SK-N-SH treated with all-trans-retinoic acid at 6 μM for 48 hours (cell line): Measurements from ENCODE around the gene ADGRD2.

ENCODE experiments used
- ATAC-seq: fragments of 200-7000 bp; cut with Tn5 transposase; 3 replicates; pipeline ENCODE4 v1.9.1; 2020; ENCODE audit warnings: mild to moderate bottlenecking, moderate library complexity
- ARNTL ChIP-seq: fragments of 450-650 bp; formaldehyde crosslinking; IDR thresholded peaks from 2 replicates; pipeline ENCODE4 v1.5.0; 2020; ENCODE audit warnings: low read depth, mild to moderate bottlenecking, moderate library complexity, borderline replicate concordance
- BACH2 ChIP-seq: fragments of 250-450 bp; sonication (Bioruptor Pico); IDR thresholded peaks from 2 replicates; pipeline ENCODE4 v1.9.0; 2021; ENCODE audit warnings: mild to moderate bottlenecking, borderline replicate concordance
- CSDC2 ChIP-seq: fragments of 250-450 bp; sonication (Bioruptor Pico); IDR thresholded peaks from 2 replicates; pipeline ENCODE4 v1.5.0; 2020; ENCODE audit warnings: mild to moderate bottlenecking, moderate library complexity
- ESRRG ChIP-seq: fragments of 250-450 bp; sonication (Bioruptor Pico); IDR thresholded peaks from 2 replicates; pipeline ENCODE4 v1.6.1; 2021; ENCODE audit warnings: mild to moderate bottlenecking
- GLIS3 ChIP-seq: fragments of 250-450 bp; sonication (Bioruptor Pico); IDR thresholded peaks from 2 replicates; pipeline ENCODE4 v1.5.0; 2020; ENCODE audit warnings: mild to moderate bottlenecking, moderate library complexity
- ISL1 ChIP-seq: fragments of 250-450 bp; sonication (Bioruptor Pico); IDR thresholded peaks from 2 replicates; pipeline ENCODE4 v2.1.2; 2022; ENCODE audit warnings: mild to moderate bottlenecking, moderate library complexity
- PPARA ChIP-seq: fragments of 250-450 bp; sonication (Bioruptor Pico); IDR thresholded peaks from 2 replicates; pipeline ENCODE4 v1.5.0; 2020; ENCODE audit warnings: mild to moderate bottlenecking, borderline replicate concordance
- RARB ChIP-seq: fragments of 250-450 bp; sonication (Bioruptor Pico); IDR thresholded peaks from 2 replicates; pipeline ENCODE4 v1.8.0; 2021; ENCODE audit warnings: mild to moderate bottlenecking, moderate library complexity
- TOX ChIP-seq: fragments of 250-450 bp; sonication (Bioruptor Pico); IDR thresholded peaks from 2 replicates; pipeline ENCODE4 v1.8.0; 2021; ENCODE audit warnings: mild to moderate bottlenecking, moderate library complexity, borderline replicate concordance
- ZC3H10 ChIP-seq: fragments of 250-450 bp; sonication (Bioruptor Pico); IDR thresholded peaks from 2 replicates; pipeline ENCODE4 v1.5.1; 2021; ENCODE audit warnings: mild to moderate bottlenecking, moderate library complexity
- ZFP30 ChIP-seq: fragments of 450-650 bp; formaldehyde crosslinking; IDR thresholded peaks from 2 replicates; pipeline ENCODE4 v1.5.0; 2022; ENCODE audit warnings: mild to moderate bottlenecking, moderate library complexity
- ZNF565 ChIP-seq: fragments of 450-650 bp; formaldehyde crosslinking; conservative IDR thresholded peaks from 2 replicates; pipeline ENCODE4 v1.5.0; 2020; ENCODE audit warnings: low read depth, mild to moderate bottlenecking, moderate library complexity
- ZNF70 ChIP-seq: fragments of 450-650 bp; formaldehyde crosslinking; IDR thresholded peaks from 2 replicates; pipeline ENCODE4 v1.5.0; 2020; ENCODE audit warnings: mild to moderate bottlenecking, moderate library complexity
- TF ChIP-seq, protein P1 (sequence below): fragments of 250-450 bp; sonication (Bioruptor Pico); IDR thresholded peaks from 2 replicates; pipeline ENCODE4 v1.8.0; 2020; ENCODE audit warnings: mild to moderate bottlenecking, moderate library complexity, borderline replicate concordance
- TF ChIP-seq, protein P2 (sequence below): fragments of 250-450 bp; sonication (Bioruptor Pico); IDR thresholded peaks from 2 replicates; pipeline ENCODE4 v1.5.0; 2020; ENCODE audit warnings: mild to moderate bottlenecking, moderate library complexity
- TF ChIP-seq, protein P3 (sequence below): fragments of 250-450 bp; sonication (Bioruptor Pico); IDR thresholded peaks from 2 replicates; pipeline ENCODE4 v1.5.1; 2020; ENCODE audit warnings: low read depth, mild to moderate bottlenecking, moderate library complexity
- TF ChIP-seq, protein P4 (sequence below): fragments of 250-450 bp; sonication (Bioruptor Pico); IDR thresholded peaks from 2 replicates; pipeline ENCODE4 v1.5.1; 2021; ENCODE audit warnings: mild to moderate bottlenecking, moderate library complexity
- TF ChIP-seq, protein P5 (sequence below): fragments of 250-450 bp; sonication (Bioruptor Pico); IDR thresholded peaks from 2 replicates; pipeline ENCODE4 v1.8.0; 2021; ENCODE audit warnings: low read depth, mild to moderate bottlenecking, moderate library complexity, borderline replicate concordance

The ADGRD2 gene

DNA sequence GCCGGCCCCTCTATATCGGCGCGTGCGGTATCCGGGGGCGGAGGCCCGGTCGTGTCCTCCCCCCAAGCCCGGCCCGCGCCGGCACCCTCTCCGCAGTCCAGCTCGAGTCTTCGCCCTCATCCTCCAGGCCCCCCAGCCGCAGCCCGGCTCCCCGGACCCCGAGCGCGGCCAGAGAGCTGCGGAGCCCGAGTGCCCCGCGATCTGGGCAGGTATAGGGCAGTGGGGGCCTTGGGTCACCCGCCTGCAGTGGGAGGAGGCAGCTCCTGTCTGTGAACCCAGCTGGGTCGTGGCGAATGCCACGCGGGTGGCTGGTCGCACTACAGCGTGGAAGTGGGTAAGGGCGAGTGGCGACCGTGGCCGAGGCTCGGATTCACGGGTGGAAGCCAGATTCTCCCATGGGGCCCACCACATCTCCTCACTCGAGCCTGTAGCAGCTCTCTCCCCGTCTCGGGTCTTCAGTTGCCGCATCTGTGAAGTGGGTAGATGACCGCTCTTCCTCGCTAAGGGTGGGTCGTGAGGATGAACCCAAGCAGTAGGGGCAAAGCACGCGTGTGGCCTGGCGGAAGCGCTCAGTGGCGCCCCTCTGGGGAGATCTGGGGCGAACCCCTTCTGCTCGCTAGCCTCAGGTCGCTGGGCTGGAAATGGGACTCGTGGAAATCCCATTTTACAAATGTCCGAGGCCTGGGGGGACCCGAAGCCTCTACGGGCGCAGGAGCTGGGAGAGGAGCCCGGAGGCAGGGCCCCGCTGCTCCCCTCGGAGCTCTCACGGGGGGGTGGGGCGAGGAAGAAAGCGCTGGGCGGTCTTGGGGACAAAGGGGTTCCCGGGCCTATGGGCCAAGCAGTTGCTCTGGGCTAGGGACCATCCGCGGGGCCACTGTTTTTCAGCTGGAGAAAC is 55.0 kb downstream of the ADGRD2 start:
- no peak for TF ChIP-seq ISL1 (CRISPR knock-in tag)
- no peak for ATAC-seq

DNA sequence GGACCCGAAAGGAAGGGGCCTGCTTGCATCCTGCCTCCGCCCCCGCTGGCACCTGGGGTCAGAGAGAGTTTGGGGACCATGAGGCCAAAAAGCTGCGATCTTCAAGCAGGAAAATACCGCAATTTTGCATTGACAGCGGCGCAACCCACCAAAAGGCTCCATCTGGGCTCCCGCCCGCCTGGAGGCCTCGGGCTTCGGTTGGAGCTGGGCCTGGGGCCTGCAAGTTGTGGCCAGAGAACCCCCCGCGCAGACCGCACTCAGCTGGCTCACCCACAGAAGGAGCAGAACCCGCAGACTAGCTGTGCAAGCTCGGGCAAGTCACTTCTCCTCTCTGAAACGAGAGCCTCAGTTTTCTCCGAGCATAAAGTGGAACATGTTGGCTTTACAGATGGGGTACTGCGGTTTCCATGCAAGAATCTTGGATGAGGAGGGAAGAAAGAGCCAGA is 55.7 kb downstream of the ADGRD2 start:
- TF ChIP-seq, protein P1, sequence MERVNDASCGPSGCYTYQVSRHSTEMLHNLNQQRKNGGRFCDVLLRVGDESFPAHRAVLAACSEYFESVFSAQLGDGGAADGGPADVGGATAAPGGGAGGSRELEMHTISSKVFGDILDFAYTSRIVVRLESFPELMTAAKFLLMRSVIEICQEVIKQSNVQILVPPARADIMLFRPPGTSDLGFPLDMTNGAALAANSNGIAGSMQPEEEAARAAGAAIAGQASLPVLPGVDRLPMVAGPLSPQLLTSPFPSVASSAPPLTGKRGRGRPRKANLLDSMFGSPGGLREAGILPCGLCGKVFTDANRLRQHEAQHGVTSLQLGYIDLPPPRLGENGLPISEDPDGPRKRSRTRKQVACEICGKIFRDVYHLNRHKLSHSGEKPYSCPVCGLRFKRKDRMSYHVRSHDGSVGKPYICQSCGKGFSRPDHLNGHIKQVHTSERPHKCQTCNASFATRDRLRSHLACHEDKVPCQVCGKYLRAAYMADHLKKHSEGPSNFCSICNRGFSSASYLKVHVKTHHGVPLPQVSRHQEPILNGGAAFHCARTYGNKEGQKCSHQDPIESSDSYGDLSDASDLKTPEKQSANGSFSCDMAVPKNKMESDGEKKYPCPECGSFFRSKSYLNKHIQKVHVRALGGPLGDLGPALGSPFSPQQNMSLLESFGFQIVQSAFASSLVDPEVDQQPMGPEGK (CRISPR knock-in tag): no peak
- TF ChIP-seq ZNF70 (CRISPR knock-in tag): no peak
- TF ChIP-seq ZFP30 (CRISPR knock-in tag): no peak
- TF ChIP-seq TOX (CRISPR knock-in tag): no peak
- TF ChIP-seq, all 23 proteins: peak for 0
- ATAC-seq: no peak

DNA sequence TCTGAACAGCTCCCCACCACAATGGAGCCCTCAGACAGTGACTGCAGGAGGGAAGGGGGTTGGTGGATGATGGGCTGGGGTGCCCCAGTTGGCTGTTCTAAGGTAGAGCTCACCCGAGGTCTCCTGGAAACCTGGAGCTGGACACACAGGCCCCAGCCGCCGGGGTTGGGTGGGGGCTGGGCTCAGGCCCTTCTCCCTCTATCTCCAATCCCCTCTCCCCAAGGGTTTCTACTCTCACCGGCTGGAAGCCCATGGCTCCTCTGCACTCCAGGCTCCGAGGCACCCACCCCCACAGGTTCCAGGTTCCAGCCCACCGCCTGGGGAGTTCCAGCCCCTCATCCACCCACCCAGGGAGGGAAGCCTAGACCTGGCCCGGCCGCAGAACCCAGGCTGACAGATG is 56.2 kb downstream of the ADGRD2 start:
- ATAC-seq: no peak
- TF ChIP-seq ZNF565 (CRISPR knock-in tag) (no peak), PPARA (CRISPR knock-in tag) (no peak), CSDC2 (no peak)

DNA sequence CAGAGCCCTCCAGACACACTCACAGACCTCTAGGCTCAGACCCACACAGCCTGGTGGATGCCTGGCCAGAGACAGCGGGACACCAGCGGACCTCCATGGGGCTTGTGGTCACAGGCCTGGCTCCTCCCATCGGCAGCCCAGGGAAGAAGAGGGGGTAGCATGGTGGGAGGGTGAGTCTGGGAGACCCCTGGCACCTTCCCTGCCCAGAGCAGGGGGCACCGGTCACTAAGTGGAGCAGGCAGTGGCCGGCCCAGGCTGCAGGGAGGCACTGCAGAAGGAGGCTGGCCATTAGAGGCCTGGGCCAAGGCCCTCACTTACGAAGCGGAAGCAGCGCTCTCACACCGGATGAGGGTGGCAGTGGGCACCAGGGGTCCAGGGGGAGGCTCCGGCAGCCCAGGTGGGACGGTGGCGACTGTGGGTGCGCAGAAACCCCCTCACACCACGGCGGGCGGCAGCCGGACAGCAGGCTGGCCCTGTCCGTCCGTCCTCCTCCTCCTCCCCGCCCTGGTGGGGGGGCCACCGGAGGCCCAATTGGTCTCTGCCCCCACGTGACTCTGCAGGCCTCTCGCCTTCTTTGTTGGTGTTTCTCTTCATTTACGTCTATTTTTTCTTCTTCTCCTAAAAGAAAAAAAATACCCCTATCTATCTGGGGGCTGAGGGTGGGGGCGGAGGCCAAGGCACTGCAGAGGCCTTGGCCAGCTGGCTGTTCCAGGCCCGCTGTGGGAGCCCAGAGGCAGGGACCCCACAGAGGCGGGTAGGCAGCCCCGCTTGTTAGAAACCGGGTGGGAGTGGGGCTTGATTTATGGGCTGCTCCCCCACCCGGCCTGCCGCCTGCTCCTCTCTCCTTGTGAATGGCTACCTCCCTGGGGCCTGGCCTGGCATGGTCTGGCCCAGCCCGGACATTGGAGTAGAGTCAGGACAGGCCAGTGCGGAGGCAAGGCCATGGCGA is 57.0 kb downstream of the ADGRD2 start, which contains the start of gene NR5A1:
NR5A1 (minus strand) TSS at position 469 of the 949 bp plus-strand sequence. CDS start 4,004 bp downstream, outside the sequence.
- TF ChIP-seq, protein P2, sequence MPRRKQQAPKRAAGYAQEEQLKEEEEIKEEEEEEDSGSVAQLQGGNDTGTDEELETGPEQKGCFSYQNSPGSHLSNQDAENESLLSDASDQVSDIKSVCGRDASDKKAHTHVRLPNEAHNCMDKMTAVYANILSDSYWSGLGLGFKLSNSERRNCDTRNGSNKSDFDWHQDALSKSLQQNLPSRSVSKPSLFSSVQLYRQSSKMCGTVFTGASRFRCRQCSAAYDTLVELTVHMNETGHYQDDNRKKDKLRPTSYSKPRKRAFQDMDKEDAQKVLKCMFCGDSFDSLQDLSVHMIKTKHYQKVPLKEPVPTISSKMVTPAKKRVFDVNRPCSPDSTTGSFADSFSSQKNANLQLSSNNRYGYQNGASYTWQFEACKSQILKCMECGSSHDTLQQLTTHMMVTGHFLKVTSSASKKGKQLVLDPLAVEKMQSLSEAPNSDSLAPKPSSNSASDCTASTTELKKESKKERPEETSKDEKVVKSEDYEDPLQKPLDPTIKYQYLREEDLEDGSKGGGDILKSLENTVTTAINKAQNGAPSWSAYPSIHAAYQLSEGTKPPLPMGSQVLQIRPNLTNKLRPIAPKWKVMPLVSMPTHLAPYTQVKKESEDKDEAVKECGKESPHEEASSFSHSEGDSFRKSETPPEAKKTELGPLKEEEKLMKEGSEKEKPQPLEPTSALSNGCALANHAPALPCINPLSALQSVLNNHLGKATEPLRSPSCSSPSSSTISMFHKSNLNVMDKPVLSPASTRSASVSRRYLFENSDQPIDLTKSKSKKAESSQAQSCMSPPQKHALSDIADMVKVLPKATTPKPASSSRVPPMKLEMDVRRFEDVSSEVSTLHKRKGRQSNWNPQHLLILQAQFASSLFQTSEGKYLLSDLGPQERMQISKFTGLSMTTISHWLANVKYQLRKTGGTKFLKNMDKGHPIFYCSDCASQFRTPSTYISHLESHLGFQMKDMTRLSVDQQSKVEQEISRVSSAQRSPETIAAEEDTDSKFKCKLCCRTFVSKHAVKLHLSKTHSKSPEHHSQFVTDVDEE (CRISPR knock-in tag): no peak
- TF ChIP-seq PPARA (CRISPR knock-in tag) (no peak), ZNF565 (CRISPR knock-in tag) (no peak), ESRRG (CRISPR knock-in tag) (no peak), TOX (CRISPR knock-in tag) (no peak), ZFP30 (CRISPR knock-in tag) (no peak)
- TF ChIP-seq, protein P3, sequence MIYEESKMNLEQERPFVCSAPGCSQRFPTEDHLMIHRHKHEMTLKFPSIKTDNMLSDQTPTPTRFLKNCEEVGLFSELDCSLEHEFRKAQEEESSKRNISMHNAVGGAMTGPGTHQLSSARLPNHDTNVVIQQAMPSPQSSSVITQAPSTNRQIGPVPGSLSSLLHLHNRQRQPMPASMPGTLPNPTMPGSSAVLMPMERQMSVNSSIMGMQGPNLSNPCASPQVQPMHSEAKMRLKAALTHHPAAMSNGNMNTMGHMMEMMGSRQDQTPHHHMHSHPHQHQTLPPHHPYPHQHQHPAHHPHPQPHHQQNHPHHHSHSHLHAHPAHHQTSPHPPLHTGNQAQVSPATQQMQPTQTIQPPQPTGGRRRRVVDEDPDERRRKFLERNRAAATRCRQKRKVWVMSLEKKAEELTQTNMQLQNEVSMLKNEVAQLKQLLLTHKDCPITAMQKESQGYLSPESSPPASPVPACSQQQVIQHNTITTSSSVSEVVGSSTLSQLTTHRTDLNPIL: no peak
- no peak for ATAC-seq

DNA sequence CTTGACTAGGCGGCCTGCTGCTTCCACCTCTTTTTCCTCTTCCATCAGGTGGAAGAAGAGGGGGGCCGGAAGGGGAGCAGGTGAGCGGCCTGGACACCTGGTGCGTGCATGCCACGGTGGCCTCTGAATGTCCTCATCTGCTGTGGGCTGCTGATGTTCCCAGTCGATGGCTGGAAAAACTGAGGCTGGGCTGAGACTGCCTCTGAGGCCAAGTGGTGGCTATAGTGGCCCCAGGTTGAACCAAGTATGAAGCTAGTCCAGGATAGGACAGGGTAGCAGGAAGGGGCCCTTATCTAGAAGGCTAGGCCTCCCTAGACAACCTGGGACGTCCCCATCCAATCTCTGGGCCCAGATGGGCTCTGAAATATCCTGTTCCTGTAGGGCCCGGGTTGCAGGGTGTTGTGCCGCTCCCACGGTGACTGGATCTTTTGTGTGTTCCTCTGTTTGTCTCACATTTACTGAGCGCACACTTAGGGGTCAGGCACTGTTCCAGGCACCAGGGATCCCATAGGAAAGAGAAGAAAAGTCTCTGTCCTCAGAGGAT is 57.7 kb downstream of the ADGRD2 start:
- no peak for ATAC-seq
- no peak for TF ChIP-seq RARB
- no peak for TF ChIP-seq BACH2
- no peak for TF ChIP-seq ARNTL (CRISPR knock-in tag)
- TF ChIP-seq, protein P4, sequence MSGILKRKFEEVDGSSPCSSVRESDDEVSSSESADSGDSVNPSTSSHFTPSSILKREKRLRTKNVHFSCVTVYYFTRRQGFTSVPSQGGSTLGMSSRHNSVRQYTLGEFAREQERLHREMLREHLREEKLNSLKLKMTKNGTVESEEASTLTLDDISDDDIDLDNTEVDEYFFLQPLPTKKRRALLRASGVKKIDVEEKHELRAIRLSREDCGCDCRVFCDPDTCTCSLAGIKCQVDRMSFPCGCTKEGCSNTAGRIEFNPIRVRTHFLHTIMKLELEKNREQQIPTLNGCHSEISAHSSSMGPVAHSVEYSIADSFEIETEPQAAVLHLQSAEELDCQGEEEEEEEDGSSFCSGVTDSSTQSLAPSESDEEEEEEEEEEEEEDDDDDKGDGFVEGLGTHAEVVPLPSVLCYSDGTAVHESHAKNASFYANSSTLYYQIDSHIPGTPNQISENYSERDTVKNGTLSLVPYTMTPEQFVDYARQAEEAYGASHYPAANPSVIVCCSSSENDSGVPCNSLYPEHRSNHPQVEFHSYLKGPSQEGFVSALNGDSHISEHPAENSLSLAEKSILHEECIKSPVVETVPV (CRISPR knock-in tag): no peak
- TF ChIP-seq ISL1 (CRISPR knock-in tag): no peak
- TF ChIP-seq, protein P2 (CRISPR knock-in tag): no peak
- TF ChIP-seq, protein P5, sequence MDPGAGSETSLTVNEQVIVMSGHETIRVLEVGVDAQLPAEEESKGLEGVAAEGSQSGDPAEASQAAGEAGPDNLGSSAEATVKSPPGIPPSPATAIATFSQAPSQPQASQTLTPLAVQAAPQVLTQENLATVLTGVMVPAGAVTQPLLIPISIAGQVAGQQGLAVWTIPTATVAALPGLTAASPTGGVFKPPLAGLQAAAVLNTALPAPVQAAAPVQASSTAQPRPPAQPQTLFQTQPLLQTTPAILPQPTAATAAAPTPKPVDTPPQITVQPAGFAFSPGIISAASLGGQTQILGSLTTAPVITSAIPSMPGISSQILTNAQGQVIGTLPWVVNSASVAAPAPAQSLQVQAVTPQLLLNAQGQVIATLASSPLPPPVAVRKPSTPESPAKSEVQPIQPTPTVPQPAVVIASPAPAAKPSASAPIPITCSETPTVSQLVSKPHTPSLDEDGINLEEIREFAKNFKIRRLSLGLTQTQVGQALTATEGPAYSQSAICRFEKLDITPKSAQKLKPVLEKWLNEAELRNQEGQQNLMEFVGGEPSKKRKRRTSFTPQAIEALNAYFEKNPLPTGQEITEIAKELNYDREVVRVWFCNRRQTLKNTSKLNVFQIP (CRISPR knock-in tag): no peak
- TF ChIP-seq ZNF70 (CRISPR knock-in tag): no peak
- no peak for TF ChIP-seq ZC3H10
- no peak for TF ChIP-seq ESRRG (CRISPR knock-in tag)
- TF ChIP-seq GLIS3 (CRISPR knock-in tag): no peak
